Vagina (tissue), 2 donors: Measurements from ENCODE around the gene NRG3.

Source experiments
- CTCF ChIP-seq, 3 experiments: fragments of 450-650 bp in 2 of 3; fragments of 200-600 bp in 1 of 3; sonication (generic) in 1 of 3; IDR thresholded peaks; one replicate each; pipeline ENCODE4 v1.5.1; 2017 to 2019; ENCODE audit warnings: antibody characterized with exemption in 3 of 3, mild to moderate bottlenecking in 2 of 3, moderate library complexity in 2 of 3
- POLR2A ChIP-seq, 2 donors: fragments of 450-650 bp; IDR thresholded peaks; one replicate each; pipeline ENCODE4 v1.6.1; 2017; ENCODE audit warnings: antibody characterized with exemption in 2 of 2, mild to moderate bottlenecking in 2 of 2, moderate library complexity in 2 of 2
- POLR2AphosphoS5 ChIP-seq, 2 donors: sonication (generic); formaldehyde crosslinking; IDR thresholded peaks; one replicate each; pipeline ENCODE4 v1.9.0; 2017; ENCODE audit warnings: antibody characterized with exemption in 2 of 2, mild to moderate bottlenecking in 2 of 2, low read depth in 1 of 2; ENCODE audit not compliant: insufficient read depth in 1 of 2

- no peak for TF ChIP-seq CTCF (IDR thresholded peaks at IDR 0.05)
- TF ChIP-seq POLR2A (IDR thresholded peaks at IDR 0.05), result no peak
- TF ChIP-seq POLR2AphosphoS5 (IDR thresholded peaks at IDR 0.05; ENCODE audit: insufficient read depth in 1 of 2, low read depth in 1 of 2), result no peak
Measured at GRCh38 chr10:82438277-82438676, 563.3 kb downstream of the NRG3 start.
